Breast epithelium (tissue), 3 donors: ENCODE data around the gene RPRD2.

Experiments used
- POLR2A ChIP-seq: fragments of 450-650 bp; IDR thresholded peaks from one replicate; pipeline ENCODE4 v1.6.1; 2016; ENCODE audit warnings: antibody characterized with exemption, mild to moderate bottlenecking, moderate library complexity
- POLR2AphosphoS5 ChIP-seq, 3 donors: sonication (generic); formaldehyde crosslinking; IDR thresholded peaks; one replicate each; pipeline ENCODE4 v1.6.1; 2017; ENCODE audit warnings: antibody characterized with exemption in 3 of 3
- TF ChIP-seq, protein P1 (sequence below), 3 donors: fragments of 450-650 bp; IDR thresholded peaks; one replicate each; pipeline ENCODE4 v1.5.1; 2016 to 2017; ENCODE audit warnings: antibody characterized with exemption in 3 of 3, mild to moderate bottlenecking in 3 of 3, moderate library complexity in 3 of 3

DNA sequence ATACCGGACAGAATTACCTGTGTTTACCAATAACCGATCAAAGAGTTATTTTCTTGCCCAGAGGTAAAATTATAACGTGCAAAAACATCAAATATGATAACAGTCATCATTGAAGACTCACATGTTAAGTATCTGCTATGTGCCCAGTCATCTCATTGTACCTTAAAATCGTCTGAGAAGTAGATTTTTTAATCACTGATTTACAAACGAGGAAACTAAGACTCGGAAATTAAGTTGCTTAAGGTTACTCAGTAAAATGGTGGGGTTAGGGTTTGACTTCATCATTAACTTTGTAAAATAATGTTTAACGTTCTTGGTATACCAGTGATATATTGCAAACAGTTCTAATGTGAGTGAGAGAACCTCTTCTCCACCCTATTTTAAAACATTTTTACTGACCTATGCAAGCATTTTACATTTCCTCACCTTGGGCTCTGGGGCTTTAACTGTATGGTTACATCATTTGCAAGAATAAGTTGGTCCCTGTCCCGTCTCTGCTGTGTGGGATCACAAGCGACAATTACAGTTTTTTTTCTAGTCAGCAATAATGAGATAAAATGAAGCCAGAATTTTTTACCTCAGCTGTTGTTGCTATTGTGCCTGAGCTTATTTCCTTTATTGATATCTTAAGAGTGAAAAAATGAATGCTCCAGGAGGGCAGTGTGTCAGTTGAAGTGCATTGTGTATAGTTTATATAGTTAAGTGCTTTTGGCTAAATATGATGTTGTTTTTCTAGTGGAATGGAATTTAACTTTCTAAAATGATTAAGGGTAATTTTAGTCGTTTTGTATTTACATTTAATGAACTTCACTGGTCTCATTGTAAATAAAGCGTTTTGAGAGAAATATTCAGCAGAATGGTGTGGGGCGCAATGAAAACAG lies 2.7 kb downstream of the RPRD2 start:
- TF ChIP-seq, protein P1, sequence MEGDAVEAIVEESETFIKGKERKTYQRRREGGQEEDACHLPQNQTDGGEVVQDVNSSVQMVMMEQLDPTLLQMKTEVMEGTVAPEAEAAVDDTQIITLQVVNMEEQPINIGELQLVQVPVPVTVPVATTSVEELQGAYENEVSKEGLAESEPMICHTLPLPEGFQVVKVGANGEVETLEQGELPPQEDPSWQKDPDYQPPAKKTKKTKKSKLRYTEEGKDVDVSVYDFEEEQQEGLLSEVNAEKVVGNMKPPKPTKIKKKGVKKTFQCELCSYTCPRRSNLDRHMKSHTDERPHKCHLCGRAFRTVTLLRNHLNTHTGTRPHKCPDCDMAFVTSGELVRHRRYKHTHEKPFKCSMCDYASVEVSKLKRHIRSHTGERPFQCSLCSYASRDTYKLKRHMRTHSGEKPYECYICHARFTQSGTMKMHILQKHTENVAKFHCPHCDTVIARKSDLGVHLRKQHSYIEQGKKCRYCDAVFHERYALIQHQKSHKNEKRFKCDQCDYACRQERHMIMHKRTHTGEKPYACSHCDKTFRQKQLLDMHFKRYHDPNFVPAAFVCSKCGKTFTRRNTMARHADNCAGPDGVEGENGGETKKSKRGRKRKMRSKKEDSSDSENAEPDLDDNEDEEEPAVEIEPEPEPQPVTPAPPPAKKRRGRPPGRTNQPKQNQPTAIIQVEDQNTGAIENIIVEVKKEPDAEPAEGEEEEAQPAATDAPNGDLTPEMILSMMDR (IDR thresholded peaks at IDR 0.05) = no peak
- no peak for TF ChIP-seq POLR2A
- no peak for TF ChIP-seq POLR2AphosphoS5 (IDR thresholded peaks at IDR 0.05)
